Activated CD4-positive, alpha-beta T cell treated with anti-CD3 and anti-CD28 coated beads, Interleukin-2, Interleukin-4, amounts not matched to agents 100 ng/mL and 50 ng/mL, durations not matched to agents 16 hours and 8 hours (primary cell): ENCODE data around the gene GSTO2.
A peak's percentile ranks its signal among the peaks of the same experiment; 100 is the strongest.
"Not testable (repeated sequence)": the region's sequence is repeated elsewhere in the genome, so short reads cannot be mapped to it uniquely, and the experiment has no call there.

Experiments
- DNase-seq: peaks from one replicate; pipeline ENCODE4 v3.0.0-alpha.2; 2020; ENCODE audit warnings: low spot score

Gene GSTO2

GRCh38 chr10:104268713-104269645 lies at the start of gene GSTO2:
TSS of gene GSTO2 (plus strand) at chr10:104269184. CDS start at chr10:104274916, 5,732 bp downstream.
- DNase-seq: peak; percentile 99

- no peak for DNase-seq
These were observed 48.5 kb upstream of the GSTO2 start for GRCh38 chr10:104220522-104220921.

GRCh38 chr10:104223304-104223703 lies 45.7 kb upstream of the GSTO2 start:
- DNase-seq: no peak

- DNase-seq: no peak
These were observed 38.5 kb upstream of the GSTO2 start for GRCh38 chr10:104230490-104230889.

- DNase-seq: peak; percentile 98
These were observed 37.0 kb upstream of the GSTO2 start, which contains the start of gene CFAP43 for GRCh38 chr10:104231784-104232612. TSS of gene CFAP43 (minus strand) at chr10:104232364. CDS start at chr10:104232246, 118 bp downstream.

GRCh38 chr10:104232613-104233102 lies 36.3 kb upstream of the GSTO2 start:
- no peak for DNase-seq

GRCh38 chr10:104233817-104234216 lies 35.2 kb upstream of the GSTO2 start:
- no peak for DNase-seq

- DNase-seq: no peak
These were observed 34.0 kb upstream of the GSTO2 start for GRCh38 chr10:104234934-104235333.

GRCh38 chr10:104235801-104236200 lies 33.2 kb upstream of the GSTO2 start:
- no peak for DNase-seq

- DNase-seq: no peak
These were observed 28.9 kb upstream of the GSTO2 start for GRCh38 chr10:104240078-104240477.

- no peak for DNase-seq
These were observed 26.4 kb upstream of the GSTO2 start for GRCh38 chr10:104242545-104242944.

- DNase-seq: not testable (repeated sequence)
These were observed 26.0 kb upstream of the GSTO2 start for GRCh38 chr10:104243009-104243408.

GRCh38 chr10:104243512-104243911 lies 25.5 kb upstream of the GSTO2 start:
- DNase-seq: no peak

- no peak for DNase-seq
These were observed 23.8 kb upstream of the GSTO2 start for GRCh38 chr10:104245066-104245632.

- peak; percentile 17 for DNase-seq
These were observed 22.0 kb upstream of the GSTO2 start for GRCh38 chr10:104246976-104247375.

GRCh38 chr10:104247513-104248146 lies 21.4 kb upstream of the GSTO2 start:
- no peak for DNase-seq

GRCh38 chr10:104248931-104249330 lies 20.1 kb upstream of the GSTO2 start:
- DNase-seq: not testable (repeated sequence)

- no peak for DNase-seq
These were observed 18.6 kb upstream of the GSTO2 start for GRCh38 chr10:104250371-104250770.

- DNase-seq: no peak
These were observed 17.5 kb upstream of the GSTO2 start for GRCh38 chr10:104251443-104251842.

GRCh38 chr10:104252368-104252767 lies 16.6 kb upstream of the GSTO2 start:
- DNase-seq: no peak

GRCh38 chr10:104253106-104253505 lies 15.9 kb upstream of the GSTO2 start:
- DNase-seq: no peak
